Heart right ventricle (tissue), 16 donors: ENCODE data around the gene EGR2. TPM values are rescaled to one million over a fixed set of nuclear protein-coding genes. Genes with fewer than 3 reads are reported as not detected.

Experiments
- ATAC-seq, 8 donors: fragments of 200-7000 bp; cut with Tn5 transposase; one replicate each; pipeline ENCODE4 v1.9.1; 2020; ENCODE audit warnings: mild to moderate bottlenecking in 8 of 8, moderate library complexity in 8 of 8, moderate number of reproducible peaks in 1 of 8
- DNase-seq, 2 donors: peaks; one replicate each; pipeline ENCODE4 v3.0.0-alpha.2; 2020
- H3K27ac ChIP-seq, 10 donors: fragments of 200-600 bp; sonication (generic) in 2 of 10; one replicate each; pipeline versions ENCODE4 v1.5.0 to v1.8.0; 2020 to 2022; ENCODE audit warnings: mild to moderate bottlenecking in 3 of 10
- H3K27me3 ChIP-seq, 7 donors: fragments of 200-600 bp; one replicate each; pipeline ENCODE4 v1.8.0; 2021 to 2022; ENCODE audit warnings: mild to moderate bottlenecking in 2 of 7
- H3K36me3 ChIP-seq, 9 donors: fragments of 200-600 bp; sonication (generic) in 1 of 9; one replicate each; pipeline versions ENCODE4 v1.5.0 to v1.8.0; 2020 to 2022; ENCODE audit warnings: mild to moderate bottlenecking in 2 of 9
- H3K4me1 ChIP-seq, 9 donors: fragments of 200-600 bp; sonication (generic) in 1 of 9; one replicate each; pipeline versions ENCODE4 v1.5.0 to v1.8.0; 2020 to 2022; ENCODE audit warnings: mild to moderate bottlenecking in 4 of 9
- H3K4me3 ChIP-seq, 10 donors: fragments of 200-600 bp; sonication (generic) in 2 of 10; one replicate each; pipeline versions ENCODE4 v1.5.0 to v1.8.0; 2020 to 2022; ENCODE audit warnings: mild to moderate bottlenecking in 7 of 10, moderate library complexity in 2 of 10
- H3K9me3 ChIP-seq, 11 donors: fragments of 200-600 bp in 10 of 11; sonication (generic) in 2 of 11; one replicate each; pipeline versions ENCODE4 v1.5.0 to v1.8.0; 2013 to 2022; ENCODE audit warnings: mild to moderate bottlenecking in 2 of 11, control low read depth in 1 of 11, moderate library complexity in 1 of 11
- WGBS, 2 donors: extraction: QIAGEN DNeasy Blood & Tissue Kit; methylation state at CpG; one replicate each; pipeline ENCODE4 v1.1.7; 2013; ENCODE audit warnings: inconsistent platforms in 1 of 2; 5-methylcytosine and 5-hydroxymethylcytosine counted together
- intact Hi-C, 10 donors: fragments of 100-400 bp; cut with DNase I; formaldehyde crosslinking; loops; one replicate each; pipeline versions ENCODE4 v1.11.1 to v1.14.2; 2022
- long read RNA-seq, 3 donors: library from polyadenylated mRNA; unstranded; transcript quantifications; one replicate each; pipeline ENCODE4 v2.0.0, GENCODE V29; 2020 to 2021
- polyA plus RNA-seq, 2 donors: library from polyadenylated mRNA; stranded (reverse); fragments of 200-250 nt; gene quantifications; one replicate each; pipeline ENCODE4 v1.2.3, GENCODE V29; 2013
- total RNA-seq, 10 donors: library from RNA; stranded (reverse); fragmentation: NEBNext Ultra II Directional in 3 of 10; extraction: Animal tissue kit (Norgen Biotek cat#: 25700) in 3 of 10; gene quantifications; one replicate each; pipeline versions ENCODE4 v1.2.1 to v1.2.4, GENCODE V29; 2021 to 2023
- TF ChIP-seq, protein P1 (sequence below), 9 donors: fragments of 200-600 bp; sonication (generic) in 2 of 9; IDR thresholded peaks; one replicate each; pipeline versions ENCODE4 v1.5.0 to v1.8.0; 2021 to 2022; ENCODE audit warnings: antibody characterized with exemption in 9 of 9, mild to moderate bottlenecking in 5 of 9, moderate library complexity in 1 of 9
- donor health status: Arrhythmogenic right ventricular cardiomyopathy.
- donor health status: ischemic (EF 13 %, LVEDD 7.1; RV severe dilation, severe dysfunction).
- donor health status: healthy with polysubstance abuse.
- donor health status: DM: no; HTN: yes; CAD: no.
- donor health status: DM: no; HTN: no; CAD: no.
- donor health status: ischemic (EF 25% LVEDD 6.9; RV normal size, moderate dysfunction).
- donor health status: ischemic (EF 25% LVEDD 5.7; RV mildly dilated, moderate dysfunction).
- donor health status: healthy.
- donor health status: DM: yes; HTN: yes; CAD: no.
- donor health status: Ischemic cardiomyopathy.
- donor health status: ischemic (EF 35%, LVEDD 5.7; RV mildly dilated, moderate dysfunction).
- donor health status: nonischemic (EF 11% LVEDD 7.7; RV severe dilation, severe dysfunction).
- donor health status: DM: yes; HTN: yes; CAD: no.
- donor health status: PGD.
- donor health status: ischemic (EF 29% LVEDD 5.4; RV normal size, mild dysfunction).
- donor health status: nonischemic (EF 23%, LVEDD 6.1; RV moderate dilation, normal function).

The EGR2 gene
- total RNA-seq (10 to 100 TPM in 1 of 10 donors, 1 to 10 TPM in 7, under 1 TPM in 2; 0.49 to 19.3 (median 3.6) TPM), polyA plus RNA-seq (1 to 10 TPM in 1 of 2 donors, under 1 TPM in 1; 0.99 to 2.2 TPM)
- long read RNA-seq, donor 1, partial matches to known transcripts: 0 of 1 reads
- long read RNA-seq, donor 1, other reads (novel, unspliced or antisense): 1 of 1 reads
- long read RNA-seq, donor 2: 0 reads
- long read RNA-seq, donor 3, partial matches to known transcripts: 0 of 6 reads
- long read RNA-seq, donor 3, other reads (novel, unspliced or antisense): 6 of 6 reads

DNA sequence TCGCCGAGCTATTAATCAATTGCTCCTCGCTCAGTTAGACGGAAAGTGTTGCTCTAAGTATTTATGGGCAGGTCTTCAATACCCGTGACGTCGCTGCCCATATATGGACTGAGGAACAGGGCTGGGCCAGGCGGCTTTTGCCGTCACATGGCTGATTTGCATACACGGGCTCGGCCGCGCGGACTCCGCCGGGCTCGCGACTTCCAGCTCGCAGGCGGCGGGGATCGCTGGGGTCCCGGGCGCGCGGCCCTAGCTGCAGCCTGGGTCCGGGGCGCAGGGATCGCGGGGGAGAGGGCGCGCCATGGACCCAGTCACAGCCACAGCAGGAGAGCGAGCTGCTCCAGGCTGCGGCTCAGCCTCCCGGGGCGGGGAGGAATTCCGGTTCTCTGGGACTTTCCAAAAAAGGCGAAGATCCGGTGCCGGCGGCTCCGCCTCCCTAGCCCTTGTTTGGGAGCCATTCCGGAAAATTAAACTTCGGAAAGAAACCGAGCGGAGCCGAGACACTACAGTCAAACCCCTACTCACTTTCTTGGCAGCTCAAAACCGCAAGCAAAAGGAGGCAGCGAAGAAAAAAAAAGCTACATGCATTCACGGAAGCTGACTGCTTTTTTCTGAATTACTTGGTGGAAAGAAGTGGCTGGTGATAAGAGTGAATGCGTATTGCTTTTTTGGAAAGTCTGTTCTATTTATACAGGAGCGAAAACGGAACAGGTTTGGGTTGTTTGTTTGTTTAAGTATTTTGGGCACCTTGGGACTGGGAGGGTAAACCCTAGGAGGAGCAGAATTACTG lies at the start of gene EGR2:
TSS of gene EGR2 (minus strand) at position 36 of the 790 bp plus-strand sequence. CDS start 337 bp downstream, outside the sequence.
- Histone ChIP-seq H3K4me1 (peaks cover 2 to 49% (median 44%) of the 10 kb centered on the region in 9 donors), H3K27me3 (peaks cover 0 to 67% (median 47%) of the 10 kb centered on the region in 7 donors), H3K4me3 (peak within 1 kb of the TSS; percentile 54 to 94 (median 74)), H3K36me3 (peaks cover 0 to 7% (median 0%) of the 10 kb centered on the region in 9 donors), H3K27ac (peak within 1 kb of the TSS; percentile 11 to 93 (median 82)), H3K9me3 (no peaks in the 10 kb centered on the region)
- TF ChIP-seq, protein P1, sequence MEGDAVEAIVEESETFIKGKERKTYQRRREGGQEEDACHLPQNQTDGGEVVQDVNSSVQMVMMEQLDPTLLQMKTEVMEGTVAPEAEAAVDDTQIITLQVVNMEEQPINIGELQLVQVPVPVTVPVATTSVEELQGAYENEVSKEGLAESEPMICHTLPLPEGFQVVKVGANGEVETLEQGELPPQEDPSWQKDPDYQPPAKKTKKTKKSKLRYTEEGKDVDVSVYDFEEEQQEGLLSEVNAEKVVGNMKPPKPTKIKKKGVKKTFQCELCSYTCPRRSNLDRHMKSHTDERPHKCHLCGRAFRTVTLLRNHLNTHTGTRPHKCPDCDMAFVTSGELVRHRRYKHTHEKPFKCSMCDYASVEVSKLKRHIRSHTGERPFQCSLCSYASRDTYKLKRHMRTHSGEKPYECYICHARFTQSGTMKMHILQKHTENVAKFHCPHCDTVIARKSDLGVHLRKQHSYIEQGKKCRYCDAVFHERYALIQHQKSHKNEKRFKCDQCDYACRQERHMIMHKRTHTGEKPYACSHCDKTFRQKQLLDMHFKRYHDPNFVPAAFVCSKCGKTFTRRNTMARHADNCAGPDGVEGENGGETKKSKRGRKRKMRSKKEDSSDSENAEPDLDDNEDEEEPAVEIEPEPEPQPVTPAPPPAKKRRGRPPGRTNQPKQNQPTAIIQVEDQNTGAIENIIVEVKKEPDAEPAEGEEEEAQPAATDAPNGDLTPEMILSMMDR (IDR thresholded peaks at IDR 0.05): peak in 1 of 9 donors; percentile 5
- peak; percentile 89 to 94 for DNase-seq
- WGBS, 2 donors: 0 to 1% methylated on average over 52 to 53 of the region's 53 CpGs
- peak; percentile 82 to 93 (median 87) for ATAC-seq
- intact Hi-C loops: loop anchor here in 9 of 10 donors (2.0 to 10.0 kb wide), 15 partner anchors 54 to 382 kb away; no protein-coding TSS in a partner anchor

DNA sequence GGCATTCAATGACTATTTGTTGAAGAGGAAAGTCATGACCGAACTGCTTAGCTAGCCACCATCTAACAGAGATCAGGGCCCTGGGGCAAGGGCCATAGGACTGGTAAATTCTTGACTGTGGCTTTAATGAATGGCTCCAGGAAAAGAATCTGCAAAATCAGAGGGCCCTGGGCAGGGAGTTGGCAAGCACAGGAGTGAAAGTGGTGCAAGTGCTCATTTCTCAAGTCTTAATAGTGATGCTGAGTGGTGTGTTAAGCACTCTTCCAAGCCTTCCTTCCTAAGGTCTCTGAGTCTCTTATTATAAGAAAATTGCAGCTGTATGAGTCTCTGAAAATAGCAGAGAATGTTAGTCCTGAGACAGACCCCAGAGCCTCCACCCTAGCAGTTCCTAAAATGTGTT lies 46.3 kb upstream of the EGR2 start:
- ATAC-seq (no peak), DNase-seq (no peak)
- H3K4me3 ChIP-seq: no peak overlapping the region
- H3K36me3 ChIP-seq: no peaks in the 10 kb centered on the region
- no peak overlapping the region for H3K27ac ChIP-seq
- no peaks in the 10 kb centered on the region for H3K9me3 ChIP-seq
- intact Hi-C loops: no loop called here
- peaks cover 0 to 15% (median 0%) of the 10 kb centered on the region in 9 donors for H3K4me1 ChIP-seq
- TF ChIP-seq, protein P1 (IDR thresholded peaks at IDR 0.05): no peak
- no peaks in the 10 kb centered on the region for H3K27me3 ChIP-seq
- 97 to 98% methylated on average over 1 of the region's 1 CpG for WGBS, 2 donors

GRCh38 chr10:62861507-62861906 lies 45.3 kb upstream of the EGR2 start:
- TF ChIP-seq, protein P1 (IDR thresholded peaks at IDR 0.05): no peak
- Histone ChIP-seq H3K9me3 (no peaks in the 10 kb centered on the region), H3K4me3 (no peak overlapping the region), H3K27me3 (no peaks in the 10 kb centered on the region), H3K4me1 (peaks cover 0 to 18% (median 0%) of the 10 kb centered on the region in 9 donors), H3K36me3 (no peaks in the 10 kb centered on the region), H3K27ac (no peak overlapping the region)
- ATAC-seq: no peak
- DNase-seq: no peak
- 66 to 67% methylated on average over 3 of the region's 3 CpGs for WGBS, 2 donors
- intact Hi-C loops: no loop called here

- Histone ChIP-seq H3K4me1 (peaks cover 0 to 21% (median 0%) of the 10 kb centered on the region in 9 donors), H3K9me3 (no peaks in the 10 kb centered on the region), H3K27ac (no peak overlapping the region), H3K36me3 (no peaks in the 10 kb centered on the region), H3K27me3 (no peaks in the 10 kb centered on the region), H3K4me3 (no peak overlapping the region)
- TF ChIP-seq, protein P1 (IDR thresholded peaks at IDR 0.05): no peak
- intact Hi-C loops: no loop called here
- no peak for ATAC-seq
- 12 to 17% methylated on average over 4 of the region's 4 CpGs for whole genome bisulfite sequencing, 2 donors
- DNase-seq: no peak
Measured at GRCh38 chr10:62860946-62861345, 44.8 kb upstream of the EGR2 start.
